HepG2 (cell line): ENCODE data around the gene PPA2. TPM values are rescaled to one million over a fixed set of nuclear protein-coding genes. Genes with fewer than 3 reads are reported as not detected.
"Not testable (repeated sequence)": the region's sequence is repeated elsewhere in the genome, so short reads cannot be mapped to it uniquely, and the experiment has no call there.

Experiments
- ATAC-seq: fragments of 200-7000 bp; cut with Tn5 transposase; 3 replicates; pipeline ENCODE4 v1.9.1; 2020; ENCODE audit warnings: mild to moderate bottlenecking, moderate library complexity
- BruUV-seq: library from RNA; stranded (reverse); fragments of 400-500 nt; replicated peaks from 2 replicates; lab custom pipeline; 2021; lab: Mats Ljungman, UMichigan
- CTCF ChIA-PET: fragments of 300-600 bp; formaldehyde crosslinking; extraction: SDS; loops from one replicate; lab custom pipeline; 2021; ENCODE audit warnings: low total read pairs, inconsistent platforms, low intra/inter-chr PET ratio; lab: Yijun Ruan, JAX
- POLR2A ChIA-PET: fragments of 350-600 bp; sonication (Branson Sonifier 250); formaldehyde crosslinking; loops from one replicate; lab custom pipeline; 2020; ENCODE audit warnings: antibody characterized with exemption, inconsistent platforms; lab: Yijun Ruan, JAX
- DNase-seq: peaks from one replicate; pipeline ENCODE4 v3.0.0-alpha.2; 2015; ENCODE audit warnings: low spot score
- FAIRE-seq: peaks from 3 replicates; lab custom pipeline; 2011; peaks lifted over from hg19 to GRCh38; lab: Jason Lieb, UNC
- H2AFZ ChIP-seq: one replicate; pipeline ENCODE4 v1.6.1; 2011; ENCODE audit warnings: low read length, inconsistent platforms
- H3K27ac ChIP-seq: fragments of 300-600 bp; 3 replicates; pipeline ENCODE4 v1.8.0; 2011; ENCODE audit warnings: mixed run types, mild to moderate bottlenecking, mixed read lengths, low read length, inconsistent platforms; ENCODE audit not compliant: insufficient read depth; ENCODE audit errors: extremely low read length
- H3K27me3 ChIP-seq, 2 experiments: fragments of 200-600 bp in 1 of 2; 2 replicates in 1 of 2; 3 replicates in 1 of 2; pipeline versions ENCODE4 v1.6.0 to v1.8.0; 2011; ENCODE audit warnings: low read length in 2 of 2, mild to moderate bottlenecking in 2 of 2, moderate library complexity in 2 of 2, inconsistent platforms in 1 of 2; ENCODE audit not compliant: insufficient read depth in 2 of 2, control insufficient read depth in 1 of 2
- H3K36me3 ChIP-seq, 2 experiments: fragments of 200-600 bp in 1 of 2; replicated peaks in 1 of 2; 2 replicates in 1 of 2; 3 replicates in 1 of 2; pipeline versions ENCODE4 v1.5.1 to v1.8.0; 2011; ENCODE audit warnings: low read length in 2 of 2, inconsistent platforms in 1 of 2; ENCODE audit not compliant: insufficient read depth in 2 of 2, control insufficient read depth in 1 of 2
- H3K4me1 ChIP-seq: 2 replicates; pipeline ENCODE4 v1.5.1; 2012; ENCODE audit warnings: low read length, inconsistent platforms; ENCODE audit not compliant: insufficient read depth
- H3K4me2 ChIP-seq: 2 replicates; pipeline ENCODE4 v1.6.0; 2011; ENCODE audit warnings: low read depth, low read length, inconsistent platforms
- H3K4me3 ChIP-seq, 3 experiments: fragments of 200-600 bp in 1 of 3; sonication (generic), shearing (Covaris generic) in 1 of 3; replicated peaks in 1 of 3; 2 replicates each; pipeline ENCODE4 v1.5.1; 2011 to 2016; ENCODE audit warnings: low read length in 3 of 3, inconsistent platforms in 2 of 3, low read depth in 2 of 3, mild to moderate bottlenecking in 2 of 3, control low read depth in 1 of 3, mixed read lengths in 1 of 3; ENCODE audit not compliant: insufficient read depth in 1 of 3
- H3K79me2 ChIP-seq: one replicate; pipeline ENCODE4 v1.6.1; 2011; ENCODE audit warnings: low read length, inconsistent platforms; ENCODE audit not compliant: insufficient read depth
- H3K9ac ChIP-seq: 2 replicates; pipeline ENCODE4 v1.6.0; 2011; ENCODE audit warnings: mild to moderate bottlenecking, low read depth, low read length, inconsistent platforms; ENCODE audit not compliant: insufficient read depth
- H3K9me3 ChIP-seq: 2 replicates; pipeline ENCODE4 v1.5.1; 2012; ENCODE audit warnings: mild to moderate bottlenecking, low read length
- H4K20me1 ChIP-seq: 2 replicates; pipeline ENCODE4 v1.6.0; 2011; ENCODE audit warnings: inconsistent platforms, mild to moderate bottlenecking, low read length, moderate library complexity; ENCODE audit not compliant: insufficient read depth
- ADNP ChIP-seq: sonication (generic); formaldehyde crosslinking; IDR thresholded peaks from 2 replicates; pipeline ENCODE4 v1.4.0; 2020; ENCODE audit warnings: missing genetic modification reagents
- HDAC2 ChIP-seq: sonication (generic); formaldehyde crosslinking; IDR thresholded peaks from 2 replicates; pipeline ENCODE4 v1.4.0; 2020; ENCODE audit warnings: missing genetic modification reagents
- MEIS1 ChIP-seq: sonication (generic); formaldehyde crosslinking; IDR thresholded peaks from 2 replicates; pipeline ENCODE4 v1.9.0; 2021; ENCODE audit warnings: mild to moderate bottlenecking, missing genetic modification reagents, moderate library complexity, borderline replicate concordance
- NFYB ChIP-seq: sonication (generic); formaldehyde crosslinking; IDR thresholded peaks from 2 replicates; pipeline ENCODE4 v1.4.0; 2020; ENCODE audit warnings: missing genetic modification reagents
- ZC3H4 ChIP-seq: sonication (generic); formaldehyde crosslinking; IDR thresholded peaks from 2 replicates; pipeline ENCODE4 v1.4.0; 2020; ENCODE audit warnings: missing genetic modification reagents, borderline replicate concordance
- ZNF350 ChIP-seq: sonication (generic); formaldehyde crosslinking; IDR thresholded peaks from 2 replicates; pipeline ENCODE4 v1.4.0; 2020; ENCODE audit warnings: mild to moderate bottlenecking, low read depth, missing genetic modification reagents, borderline replicate concordance
- ZUFSP ChIP-seq: sonication (generic); formaldehyde crosslinking; IDR thresholded peaks from 2 replicates; pipeline ENCODE4 v1.9.0; 2021; ENCODE audit warnings: missing genetic modification reagents, mild to moderate bottlenecking, borderline replicate concordance
- WGBS: methylation state at CpG from one replicate; pipeline ENCODE4 v1.1.6; 2017; ENCODE audit warnings: low lambda C conversion rate; 5-methylcytosine and 5-hydroxymethylcytosine counted together
- in situ Hi-C: cut with HindIII; loops from 2 replicates; pipeline ENCODE4 v1.10.0; 2017; ENCODE audit warnings: low pct_unique_long_range_greater_than_20kb; ENCODE audit not compliant: extremely low pct_ligation_motif_present
- intact Hi-C: fragments of 100-400 bp; cut with micrococcal nuclease; formaldehyde crosslinking; loops from one replicate; pipeline ENCODE4 v1.10.0; 2022; ENCODE audit not compliant: unreplicated experiment
- polyA plus RNA-seq, 8 experiments: library from polyadenylated mRNA; depleted of rRNA in 3 of 8; stranded (reverse) in 7 of 8; unstranded in 1 of 8; fragments of >200 nt; fragmentation: Illumina TruSeq in 4 of 8; extraction: Trizol in 4 of 8; gene quantifications; 2 replicates each; pipeline versions ENCODE4 v1.2.1 to v1.2.3, GENCODE V29; 2011 to 2016; ENCODE audit warnings: low read depth in 4 of 8, missing spikeins in 1 of 8, mixed read lengths in 1 of 8; ENCODE audit not compliant: insufficient read depth in 1 of 8
- total RNA-seq, 5 experiments: library from RNA; depleted of rRNA; stranded (reverse); fragments of >200 nt; fragmentation: Illumina TruSeq; extraction: Trizol; gene quantifications; 2 replicates each; pipeline ENCODE4 v1.2.3, GENCODE V29; 2016; ENCODE audit warnings: low read depth in 1 of 5

PPA2 gene
- total and polyA plus RNA-seq, 2 of the 13 experiments (the other 11 are each of a cell fraction or from before 2014, with no cell fraction given) = 44.2 to 70.6 TPM

GRCh38 chr4:105461221-105461620, 12.6 kb downstream of the PPA2 start (continued):
- TF ChIP-seq NFYB (CRISPR knock-in tag) (no peak), HDAC2 (CRISPR knock-in tag) (no peak), MEIS1 (CRISPR knock-in tag) (no peak), ZNF350 (CRISPR knock-in tag) (no peak), ZC3H4 (CRISPR knock-in tag) (no peak), ADNP (no peak)

GRCh38 chr4:105460306-105460705, 13.6 kb downstream of the PPA2 start:
- ATAC-seq = no peak
- no TSS peak for BruUV-seq
- no peak for TF ChIP-seq ZUFSP (CRISPR knock-in tag)
- no peak overlapping the region for H3K9ac ChIP-seq
- no peaks in the 10 kb centered on the region for H3K79me2 ChIP-seq
- H3K27me3 ChIP-seq = no peaks in the 10 kb centered on the region
- in situ Hi-C loops = loop anchor here (25.0 kb wide), 1 partner anchor 548 kb away; no protein-coding TSS in a partner anchor
- ChIA-PET POLR2A (no interaction called here), CTCF (no interaction called here)
- H3K4me3 ChIP-seq = no peak overlapping the region
- H2AFZ ChIP-seq = no peak overlapping the region
- FAIRE-seq = no peak
- H3K9me3 ChIP-seq = no peaks in the 10 kb centered on the region
- no peak for DNase-seq
- intact Hi-C loops = no loop called here
- no peak overlapping the region for H3K4me2 ChIP-seq
- no peaks in the 10 kb centered on the region for H3K4me1 ChIP-seq
- no peaks in the 10 kb centered on the region for H4K20me1 ChIP-seq
- H3K27ac ChIP-seq = no peak overlapping the region
- H3K36me3 ChIP-seq = no peaks in the 10 kb centered on the region
- WGBS = 94% methylated on average over 2 of the region's 2 CpGs

GRCh38 chr4:105458541-105458940, 15.3 kb downstream of the PPA2 start:
- H2AFZ ChIP-seq, CTCF ChIA-PET, intact Hi-C loops, H3K4me3 ChIP-seq, H3K79me2 ChIP-seq, H3K4me1 ChIP-seq, FAIRE-seq, H3K4me2 ChIP-seq, H3K9ac ChIP-seq, H4K20me1 ChIP-seq, ATAC-seq, DNase-seq, BruUV-seq, H3K27ac ChIP-seq, H3K27me3 ChIP-seq, POLR2A ChIA-PET, H3K9me3 ChIP-seq, H3K36me3 ChIP-seq: not testable (repeated sequence)
- in situ Hi-C loops = loop anchor here (25.0 kb wide), 1 partner anchor 546 kb away; no protein-coding TSS in a partner anchor
- WGBS = 94% methylated on average over 11 of the region's 11 CpGs
